Hepatocyte (in vitro differentiated cells): Measurements from ENCODE around the gene TMEM272. TPM values are rescaled to one million over a fixed set of nuclear protein-coding genes. Genes with fewer than 3 reads are reported as not detected.
A peak's percentile ranks its signal among the peaks of the same experiment; 100 is the strongest.

Source experiments
- DNase-seq: peaks from one replicate; pipeline ENCODE4 v3.0.0-alpha.2; 2016; ENCODE audit warnings: low spot score
- H2AFZ ChIP-seq: fragments of 200-600 bp; sonication (generic); 2 replicates; pipeline ENCODE4 v1.6.0; 2016; ENCODE audit warnings: antibody characterized with exemption, mild to moderate bottlenecking
- H3K27ac ChIP-seq: fragments of 200-600 bp; sonication (generic); 2 replicates; pipeline ENCODE4 v1.5.1; 2016; ENCODE audit warnings: mild to moderate bottlenecking
- H3K27me3 ChIP-seq: fragments of 200-600 bp; sonication (generic); 2 replicates; pipeline ENCODE4 v1.6.1; 2016
- H3K36me3 ChIP-seq: fragments of 200-600 bp; sonication (generic); replicated peaks from 2 replicates; pipeline ENCODE4 v1.5.1; 2016; ENCODE audit warnings: low read depth; ENCODE audit not compliant: insufficient read depth
- H3K4me1 ChIP-seq: fragments of 200-600 bp; sonication (generic); 2 replicates; pipeline ENCODE4 v1.5.1; 2016; ENCODE audit warnings: mild to moderate bottlenecking, moderate library complexity; ENCODE audit not compliant: insufficient read depth
- H3K4me2 ChIP-seq: fragments of 200-600 bp; sonication (generic); 2 replicates; pipeline ENCODE4 v1.6.0; 2016
- H3K4me3 ChIP-seq: fragments of 200-600 bp; sonication (generic); 2 replicates; pipeline ENCODE4 v1.5.1; 2016; ENCODE audit warnings: mild to moderate bottlenecking
- H3K79me2 ChIP-seq: fragments of 200-600 bp; sonication (generic); 2 replicates; pipeline ENCODE4 v1.6.0; 2017; ENCODE audit warnings: mild to moderate bottlenecking
- H3K9me2 ChIP-seq: fragments of 200-600 bp; sonication (generic); replicated peaks from 2 replicates; pipeline ENCODE4 v1.6.0; 2017; ENCODE audit warnings: mild to moderate bottlenecking; ENCODE audit not compliant: insufficient read depth
- H3K9me3 ChIP-seq: fragments of 200-600 bp; sonication (generic); 2 replicates; pipeline ENCODE4 v1.5.1; 2016; ENCODE audit warnings: low read depth, mild to moderate bottlenecking
- H4K20me1 ChIP-seq: fragments of 200-600 bp; sonication (generic); 2 replicates; pipeline ENCODE4 v1.6.0; 2016; ENCODE audit warnings: mild to moderate bottlenecking; ENCODE audit not compliant: insufficient read depth, poor library complexity, severe bottlenecking
- CTCF ChIP-seq: fragments of 200-600 bp; sonication (generic); IDR thresholded peaks from 2 replicates; pipeline ENCODE4 v1.5.1; 2016; ENCODE audit warnings: antibody characterized with exemption, mild to moderate bottlenecking; ENCODE audit not compliant: poor library complexity
- EZH2 ChIP-seq: fragments of 200-600 bp; sonication (generic); IDR thresholded peaks from 2 replicates; pipeline ENCODE4 v1.6.1; 2016; ENCODE audit warnings: antibody characterized with exemption, mild to moderate bottlenecking, borderline replicate concordance
- EZH2phosphoT487 ChIP-seq: fragments of 200-600 bp; sonication (generic); IDR thresholded peaks from one replicate; pipeline ENCODE4 v1.6.1; 2018; ENCODE audit warnings: antibody characterized with exemption, mild to moderate bottlenecking, low read depth, moderate library complexity; ENCODE audit not compliant: unreplicated experiment, severe bottlenecking
- WGBS: methylation state at CpG from one replicate; pipeline ENCODE4 v1.1.6; 2016; ENCODE audit warnings: low lambda C conversion rate; ENCODE audit errors: missing lambda C conversion rate; 5-methylcytosine and 5-hydroxymethylcytosine counted together
- polyA plus RNA-seq: library from polyadenylated mRNA; unstranded; fragments of >200 nt; fragmentation: Nextera tagmentation; extraction: Ambion mirVana; gene quantifications from 2 replicates; pipeline ENCODE4 v1.2.1, GENCODE V29; 2016
- total RNA-seq: library from RNA; depleted of rRNA; stranded (reverse); fragments of >200 nt; gene quantifications from 2 replicates; pipeline ENCODE4 v1.2.3, GENCODE V29; 2014

The TMEM272 gene
- total and polyA plus RNA-seq, 2 experiments from 2014 or later, result 0.20 to 0.23 TPM

DNA sequence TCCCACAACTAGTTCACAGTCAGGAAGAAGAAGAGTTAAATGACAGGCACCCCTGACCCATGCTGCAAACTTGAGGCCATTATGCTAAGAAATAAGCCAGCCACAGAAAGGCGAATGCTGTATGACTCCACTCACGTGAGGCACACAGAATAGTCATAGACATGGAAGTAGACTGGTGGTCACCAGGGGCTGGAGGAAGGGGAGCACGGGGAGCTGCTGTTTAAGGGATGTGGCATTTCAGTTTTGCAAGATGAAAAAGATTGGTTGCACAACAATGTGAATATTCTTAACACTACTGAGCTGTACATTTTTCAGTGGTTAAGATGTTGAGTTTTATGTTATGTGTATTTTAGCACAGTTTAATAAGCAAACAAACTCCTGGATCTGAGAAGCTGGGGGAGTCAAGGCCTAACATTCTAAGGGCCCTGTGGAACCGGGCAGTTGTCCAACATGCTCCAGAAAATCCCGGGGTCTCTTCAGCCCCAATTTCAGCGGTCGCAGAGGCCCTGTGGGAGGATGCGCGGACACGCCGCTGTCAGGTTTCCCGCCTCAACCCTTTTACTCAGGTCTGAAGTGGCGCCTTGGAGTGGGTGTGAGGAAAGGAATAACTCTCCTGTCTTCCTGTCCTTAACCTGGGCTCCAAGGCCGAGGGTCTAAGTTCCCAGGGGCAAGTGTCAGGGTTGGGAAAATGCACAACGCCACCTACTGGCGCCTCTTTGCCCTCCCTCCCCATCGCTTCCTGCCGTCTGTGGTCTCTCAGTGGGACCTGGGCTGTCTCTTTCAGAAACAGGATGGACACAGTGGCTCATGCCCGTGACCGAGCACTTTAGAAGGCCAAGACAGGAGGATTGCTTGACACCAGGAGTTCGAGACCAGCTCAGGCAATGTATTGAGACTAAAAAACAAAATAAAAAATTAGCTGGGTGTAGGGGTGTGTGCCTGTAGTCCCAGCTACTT is 4.4 kb upstream of the TMEM272 start:
- Histone ChIP-seq H3K4me1 (peaks cover 10% of the 10 kb centered on the region), H3K79me2 (no peaks in the 10 kb centered on the region), H3K9me2 (no peaks in the 10 kb centered on the region), H3K9me3 (no peaks in the 10 kb centered on the region), H2AFZ (no peak overlapping the region), H4K20me1 (no peaks in the 10 kb centered on the region), H3K27ac (no peak overlapping the region), H3K36me3 (no peaks in the 10 kb centered on the region), H3K4me2 (no peak overlapping the region), H3K27me3 (no peaks in the 10 kb centered on the region), H3K4me3 (no peak overlapping the region)
- TF ChIP-seq EZH2phosphoT487 (no peak), CTCF (peak; percentile 45), EZH2 (no peak)
- 69% methylated on average over 21 of the region's 21 CpGs for WGBS
- no peak for DNase-seq

GRCh38 chr13:51848674-51849073 is 3.7 kb upstream of the TMEM272 start:
- Histone ChIP-seq H3K27me3 (no peaks in the 10 kb centered on the region), H3K9me3 (no peaks in the 10 kb centered on the region), H3K9me2 (no peaks in the 10 kb centered on the region), H2AFZ (no peak overlapping the region), H3K27ac (no peak overlapping the region), H3K79me2 (no peaks in the 10 kb centered on the region), H3K4me1 (peaks cover 10% of the 10 kb centered on the region), H4K20me1 (no peaks in the 10 kb centered on the region), H3K4me2 (no peak overlapping the region), H3K4me3 (no peak overlapping the region), H3K36me3 (no peaks in the 10 kb centered on the region)
- TF ChIP-seq CTCF (no peak), EZH2 (no peak), EZH2phosphoT487 (no peak)
- no peak for DNase-seq
- 65% methylated on average over 4 of the region's 4 CpGs for WGBS

GRCh38 chr13:51846756-51847155 is 1.8 kb upstream of the TMEM272 start:
- H3K9me3 ChIP-seq, result no peaks in the 10 kb centered on the region
- H3K4me3 ChIP-seq, result no peak overlapping the region
- TF ChIP-seq EZH2phosphoT487, result no peak
- TF ChIP-seq EZH2, result no peak
- TF ChIP-seq CTCF, result no peak
- H3K27me3 ChIP-seq, result no peaks in the 10 kb centered on the region
- WGBS, result 91% methylated on average over 1 of the region's 1 CpG
- H3K27ac ChIP-seq, result no peak overlapping the region
- no peak overlapping the region for H3K4me2 ChIP-seq
- no peaks in the 10 kb centered on the region for H4K20me1 ChIP-seq
- DNase-seq, result no peak
- H3K9me2 ChIP-seq, result no peaks in the 10 kb centered on the region
- H3K79me2 ChIP-seq, result no peaks in the 10 kb centered on the region
- H3K4me1 ChIP-seq, result peaks cover 10% of the 10 kb centered on the region
- no peak overlapping the region for H2AFZ ChIP-seq
- no peaks in the 10 kb centered on the region for H3K36me3 ChIP-seq
